Neural crest cell (in vitro differentiated cells): Measurements from ENCODE around the gene CADM1. TPM values are rescaled to one million over a fixed set of nuclear protein-coding genes. Genes with fewer than 3 reads are reported as not detected.

Experiments used
- DNase-seq: peaks from one replicate; pipeline ENCODE4 v3.0.0; 2021; ENCODE audit warnings: low read depth, mixed read lengths, low spot score
- H3K27ac Mint-ChIP-seq: one replicate; pipeline ENCODE4 v1.8.0; 2021; ENCODE audit warnings: mild to moderate bottlenecking, mixed read lengths; ENCODE audit not compliant: unreplicated experiment
- H3K27me3 Mint-ChIP-seq: 2 replicates; pipeline ENCODE4 v1.8.0; 2021; ENCODE audit warnings: low read depth, mild to moderate bottlenecking, mixed read lengths
- H3K36me3 Mint-ChIP-seq: 2 replicates; pipeline ENCODE4 v1.8.0; 2021; ENCODE audit warnings: low read depth, mild to moderate bottlenecking, mixed read lengths
- H3K4me1 Mint-ChIP-seq: 2 replicates; pipeline ENCODE4 v1.8.0; 2021; ENCODE audit warnings: mixed read lengths
- H3K4me3 Mint-ChIP-seq: one replicate; pipeline ENCODE4 v1.8.0; 2021; ENCODE audit warnings: mild to moderate bottlenecking, mixed read lengths
- H3K9me3 Mint-ChIP-seq: 2 replicates; pipeline ENCODE4 v1.8.0; 2021; ENCODE audit warnings: mixed read lengths
- CTCF ChIP-seq: fragments of 200-600 bp; sonication (generic); conservative IDR thresholded peaks from 2 replicates; pipeline ENCODE4 v1.5.0; 2021; ENCODE audit warnings: antibody characterized with exemption, mild to moderate bottlenecking
- total RNA-seq: library from RNA; stranded (reverse); gene quantifications from 2 replicates; pipeline ENCODE4 v1.2.1, GENCODE V29; 2021

Gene CADM1
- total RNA-seq, 1 donor from 2014 or later = 112 TPM

GRCh38 chr11:115279813-115280761 lies 224.1 kb downstream of the CADM1 start:
- peaks cover 72% of the 10 kb centered on the region for H3K4me1 Mint-ChIP-seq
- no peak for TF ChIP-seq CTCF
- H3K9me3 Mint-ChIP-seq = no peaks in the 10 kb centered on the region
- peaks cover 3% of the 10 kb centered on the region for H3K36me3 Mint-ChIP-seq
- DNase-seq = no peak
- H3K27me3 Mint-ChIP-seq = no peaks in the 10 kb centered on the region
- peak overlapping the region; percentile 31 for H3K27ac Mint-ChIP-seq
- H3K4me3 Mint-ChIP-seq = peak overlapping the region; percentile 50

- Mint-ChIP-seq H3K4me1 (peaks cover 44% of the 10 kb centered on the region), H3K9me3 (no peaks in the 10 kb centered on the region), H3K4me3 (no peak overlapping the region), H3K27me3 (no peaks in the 10 kb centered on the region), H3K36me3 (peaks cover 3% of the 10 kb centered on the region), H3K27ac (peak overlapping the region; percentile 53)
- no peak for TF ChIP-seq CTCF
- no peak for DNase-seq
Measured at GRCh38 chr11:115276799-115277198, 227.4 kb downstream of the CADM1 start.

- Mint-ChIP-seq H3K36me3 (peaks cover 3% of the 10 kb centered on the region), H3K4me1 (peaks cover 44% of the 10 kb centered on the region), H3K9me3 (no peaks in the 10 kb centered on the region), H3K27ac (no peak overlapping the region), H3K4me3 (no peak overlapping the region), H3K27me3 (no peaks in the 10 kb centered on the region)
- no peak for DNase-seq
- no peak for TF ChIP-seq CTCF
Measured at GRCh38 chr11:115276191-115276590, 228.0 kb downstream of the CADM1 start.

GRCh38 chr11:115275045-115275444 lies 229.2 kb downstream of the CADM1 start:
- Mint-ChIP-seq H3K27ac (no peak overlapping the region), H3K36me3 (peaks cover 3% of the 10 kb centered on the region), H3K27me3 (no peaks in the 10 kb centered on the region), H3K4me3 (no peak overlapping the region), H3K4me1 (peaks cover 33% of the 10 kb centered on the region), H3K9me3 (no peaks in the 10 kb centered on the region)
- DNase-seq = no peak
- no peak for TF ChIP-seq CTCF

GRCh38 chr11:115272925-115273324 lies 231.3 kb downstream of the CADM1 start:
- no peaks in the 10 kb centered on the region for H3K27me3 Mint-ChIP-seq
- H3K27ac Mint-ChIP-seq = no peak overlapping the region
- no peaks in the 10 kb centered on the region for H3K9me3 Mint-ChIP-seq
- H3K36me3 Mint-ChIP-seq = no peaks in the 10 kb centered on the region
- no peak for TF ChIP-seq CTCF
- no peak for DNase-seq
- H3K4me3 Mint-ChIP-seq = no peak overlapping the region
- H3K4me1 Mint-ChIP-seq = peaks cover 32% of the 10 kb centered on the region
